HepG2 (cell line): ENCODE measurements around the gene FGFR3. TPM values are rescaled to one million over a fixed set of nuclear protein-coding genes. Genes with fewer than 3 reads are reported as not detected.
A peak's percentile ranks its signal among the peaks of the same experiment; 100 is the strongest.

Experiments used
- ATAC-seq: fragments of 200-7000 bp; cut with Tn5 transposase; 3 replicates; pipeline ENCODE4 v1.9.1; 2020; ENCODE audit warnings: mild to moderate bottlenecking, moderate library complexity
- BruUV-seq: library from RNA; stranded (reverse); fragments of 400-500 nt; replicated peaks from 2 replicates; lab custom pipeline; 2021; lab: Mats Ljungman, UMichigan
- CTCF ChIA-PET: fragments of 300-600 bp; formaldehyde crosslinking; extraction: SDS; loops from one replicate; lab custom pipeline; 2021; ENCODE audit warnings: low total read pairs, inconsistent platforms, low intra/inter-chr PET ratio; lab: Yijun Ruan, JAX
- POLR2A ChIA-PET: fragments of 350-600 bp; sonication (Branson Sonifier 250); formaldehyde crosslinking; loops from one replicate; lab custom pipeline; 2020; ENCODE audit warnings: antibody characterized with exemption, inconsistent platforms; lab: Yijun Ruan, JAX
- DNase-seq: peaks from one replicate; pipeline ENCODE4 v3.0.0-alpha.2; 2015; ENCODE audit warnings: low spot score
- FAIRE-seq: peaks from 3 replicates; lab custom pipeline; 2011; peaks lifted over from hg19 to GRCh38; lab: Jason Lieb, UNC
- H2AFZ ChIP-seq: one replicate; pipeline ENCODE4 v1.6.1; 2011; ENCODE audit warnings: low read length, inconsistent platforms
- H3K27ac ChIP-seq: fragments of 300-600 bp; 3 replicates; pipeline ENCODE4 v1.8.0; 2011; ENCODE audit warnings: mixed run types, mild to moderate bottlenecking, mixed read lengths, low read length, inconsistent platforms; ENCODE audit not compliant: insufficient read depth; ENCODE audit errors: extremely low read length
- H3K27me3 ChIP-seq, 2 experiments: fragments of 200-600 bp in 1 of 2; 2 replicates in 1 of 2; 3 replicates in 1 of 2; pipeline versions ENCODE4 v1.6.0 to v1.8.0; 2011; ENCODE audit warnings: low read length in 2 of 2, mild to moderate bottlenecking in 2 of 2, moderate library complexity in 2 of 2, inconsistent platforms in 1 of 2; ENCODE audit not compliant: insufficient read depth in 2 of 2, control insufficient read depth in 1 of 2
- H3K36me3 ChIP-seq, 2 experiments: fragments of 200-600 bp in 1 of 2; replicated peaks in 1 of 2; 2 replicates in 1 of 2; 3 replicates in 1 of 2; pipeline versions ENCODE4 v1.5.1 to v1.8.0; 2011; ENCODE audit warnings: low read length in 2 of 2, inconsistent platforms in 1 of 2; ENCODE audit not compliant: insufficient read depth in 2 of 2, control insufficient read depth in 1 of 2
- H3K4me1 ChIP-seq: 2 replicates; pipeline ENCODE4 v1.5.1; 2012; ENCODE audit warnings: low read length, inconsistent platforms; ENCODE audit not compliant: insufficient read depth
- H3K4me2 ChIP-seq: 2 replicates; pipeline ENCODE4 v1.6.0; 2011; ENCODE audit warnings: low read depth, low read length, inconsistent platforms
- H3K4me3 ChIP-seq, 3 experiments: fragments of 200-600 bp in 1 of 3; sonication (generic), shearing (Covaris generic) in 1 of 3; replicated peaks in 1 of 3; 2 replicates each; pipeline ENCODE4 v1.5.1; 2011 to 2016; ENCODE audit warnings: low read length in 3 of 3, inconsistent platforms in 2 of 3, low read depth in 2 of 3, mild to moderate bottlenecking in 2 of 3, control low read depth in 1 of 3, mixed read lengths in 1 of 3; ENCODE audit not compliant: insufficient read depth in 1 of 3
- H3K79me2 ChIP-seq: one replicate; pipeline ENCODE4 v1.6.1; 2011; ENCODE audit warnings: low read length, inconsistent platforms; ENCODE audit not compliant: insufficient read depth
- H3K9ac ChIP-seq: 2 replicates; pipeline ENCODE4 v1.6.0; 2011; ENCODE audit warnings: mild to moderate bottlenecking, low read depth, low read length, inconsistent platforms; ENCODE audit not compliant: insufficient read depth
- H3K9me3 ChIP-seq: 2 replicates; pipeline ENCODE4 v1.5.1; 2012; ENCODE audit warnings: mild to moderate bottlenecking, low read length
- H4K20me1 ChIP-seq: 2 replicates; pipeline ENCODE4 v1.6.0; 2011; ENCODE audit warnings: inconsistent platforms, mild to moderate bottlenecking, low read length, moderate library complexity; ENCODE audit not compliant: insufficient read depth
- BRCA1 ChIP-seq: sonication (generic); formaldehyde crosslinking; IDR thresholded peaks from 2 replicates; pipeline ENCODE4 v1.4.0; 2020; ENCODE audit warnings: missing genetic modification reagents
- CHCHD3 ChIP-seq: sonication (generic); formaldehyde crosslinking; IDR thresholded peaks from 2 replicates; pipeline ENCODE4 v1.8.0; 2022; ENCODE audit warnings: mild to moderate bottlenecking, missing genetic modification reagents, moderate library complexity
- GATA4 ChIP-seq: sonication (generic); IDR thresholded peaks from 2 replicates; pipeline ENCODE4 v1.6.1; 2016; ENCODE audit warnings: antibody characterized with exemption, low read depth, borderline replicate concordance
- MED8 ChIP-seq: sonication (generic); formaldehyde crosslinking; IDR thresholded peaks from 2 replicates; pipeline ENCODE4 v1.8.1; 2023; ENCODE audit warnings: mild to moderate bottlenecking, missing genetic modification reagents; ENCODE audit not compliant: insufficient replicate concordance
- RCOR2 ChIP-seq: IDR thresholded peaks from 2 replicates; pipeline ENCODE4 v1.6.1; 2016; ENCODE audit warnings: missing biosample characterization, missing genetic modification reagents
- SIX4 ChIP-seq: sonication (generic); formaldehyde crosslinking; IDR thresholded peaks from 2 replicates; pipeline ENCODE4 v1.4.0; 2020; ENCODE audit warnings: missing genetic modification reagents
- STAG1 ChIP-seq: sonication (generic); formaldehyde crosslinking; IDR thresholded peaks from 2 replicates; pipeline ENCODE4 v1.4.0; 2020; ENCODE audit warnings: missing genetic modification reagents
- ZBTB7A ChIP-seq: sonication (generic); formaldehyde crosslinking; IDR thresholded peaks from 2 replicates; pipeline ENCODE4 v1.8.0; 2022; ENCODE audit warnings: mild to moderate bottlenecking, missing genetic modification reagents
- ZNF121 ChIP-seq: sonication (generic); formaldehyde crosslinking; IDR thresholded peaks from 2 replicates; pipeline ENCODE4 v1.5.0; 2020; ENCODE audit warnings: mild to moderate bottlenecking, missing genetic modification reagents
- ZNF224 ChIP-seq: sonication (generic); formaldehyde crosslinking; IDR thresholded peaks from 2 replicates; pipeline ENCODE4 v1.5.0; 2020; ENCODE audit warnings: mild to moderate bottlenecking, missing genetic modification reagents
- ZNF30 ChIP-seq: sonication (generic); formaldehyde crosslinking; IDR thresholded peaks from 2 replicates; pipeline ENCODE4 v1.5.0; 2020; ENCODE audit warnings: mild to moderate bottlenecking, missing genetic modification reagents
- ZNF766 ChIP-seq: sonication (generic); formaldehyde crosslinking; IDR thresholded peaks from 2 replicates; pipeline ENCODE4 v1.5.0; 2020; ENCODE audit warnings: missing genetic modification reagents, borderline replicate concordance
- ZSCAN31 ChIP-seq: sonication (generic); formaldehyde crosslinking; IDR thresholded peaks from 2 replicates; pipeline ENCODE4 v1.5.0; 2020; ENCODE audit warnings: low read depth, mild to moderate bottlenecking, missing genetic modification reagents
- WGBS: methylation state at CpG from one replicate; pipeline ENCODE4 v1.1.6; 2017; ENCODE audit warnings: low lambda C conversion rate; 5-methylcytosine and 5-hydroxymethylcytosine counted together
- in situ Hi-C: cut with HindIII; loops from 2 replicates; pipeline ENCODE4 v1.10.0; 2017; ENCODE audit warnings: low pct_unique_long_range_greater_than_20kb; ENCODE audit not compliant: extremely low pct_ligation_motif_present
- intact Hi-C: fragments of 100-400 bp; cut with micrococcal nuclease; formaldehyde crosslinking; loops from one replicate; pipeline ENCODE4 v1.10.0; 2022; ENCODE audit not compliant: unreplicated experiment
- polyA plus RNA-seq, 8 experiments: library from polyadenylated mRNA; depleted of rRNA in 3 of 8; stranded (reverse) in 7 of 8; unstranded in 1 of 8; fragments of >200 nt; fragmentation: Illumina TruSeq in 4 of 8; extraction: Trizol in 4 of 8; gene quantifications; 2 replicates each; pipeline versions ENCODE4 v1.2.1 to v1.2.3, GENCODE V29; 2011 to 2016; ENCODE audit warnings: low read depth in 4 of 8, missing spikeins in 1 of 8, mixed read lengths in 1 of 8; ENCODE audit not compliant: insufficient read depth in 1 of 8
- total RNA-seq, 5 experiments: library from RNA; depleted of rRNA; stranded (reverse); fragments of >200 nt; fragmentation: Illumina TruSeq; extraction: Trizol; gene quantifications; 2 replicates each; pipeline ENCODE4 v1.2.3, GENCODE V29; 2016; ENCODE audit warnings: low read depth in 1 of 5
- TF ChIP-seq, protein P1 (sequence below): sonication (generic); formaldehyde crosslinking; IDR thresholded peaks from 2 replicates; pipeline ENCODE4 v1.5.0; 2020; ENCODE audit warnings: mild to moderate bottlenecking, missing genetic modification reagents, moderate library complexity

Gene FGFR3
- total and polyA plus RNA-seq, 2 of the 13 experiments (the other 11 are each of a cell fraction or from before 2014, with no cell fraction given), result 103 to 109 TPM

DNA sequence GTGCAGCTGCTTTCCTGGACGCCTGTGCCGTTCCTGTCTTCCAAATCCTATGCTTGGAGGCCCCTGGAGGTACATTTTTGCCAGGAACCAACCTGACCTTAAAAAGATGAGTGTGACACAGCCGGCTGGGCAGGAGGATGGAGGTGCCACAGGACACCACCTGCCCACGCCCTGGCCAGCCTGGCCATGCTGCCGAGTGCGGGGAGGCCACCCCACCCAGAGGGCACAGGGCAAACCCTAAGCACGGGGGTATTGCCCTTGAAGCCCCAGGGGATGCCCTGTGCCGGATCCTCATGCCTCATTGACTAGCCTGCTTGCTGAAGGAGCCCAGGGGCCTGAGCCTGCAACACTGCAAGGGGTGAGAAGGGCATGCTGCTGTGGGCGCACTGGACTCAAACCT is 20.1 kb downstream of the FGFR3 start:
- no peak overlapping the region for H2AFZ ChIP-seq
- no peaks in the 10 kb centered on the region for H3K27me3 ChIP-seq
- no peak overlapping the region for H3K27ac ChIP-seq
- CTCF ChIA-PET, result interaction anchor here (1.5 kb wide), 1 partner anchor 67 kb away, joined by 6 read pairs; no protein-coding TSS in a partner anchor
- no peak for DNase-seq
- BruUV-seq, result no TSS peak
- in situ Hi-C loops, result no loop called here
- no peak for TF ChIP-seq CHCHD3 (CRISPR knock-in tag)
- TF ChIP-seq SIX4, result no peak
- TF ChIP-seq GATA4, result no peak
- no peak for TF ChIP-seq ZSCAN31 (CRISPR knock-in tag)
- no peak for TF ChIP-seq RCOR2
- TF ChIP-seq ZBTB7A (CRISPR knock-in tag), result no peak
- TF ChIP-seq ZNF766 (CRISPR knock-in tag), result no peak
- TF ChIP-seq ZNF30, result no peak
- no peak for TF ChIP-seq MED8 (CRISPR knock-in tag)
- TF ChIP-seq, all 625 proteins: peak for 0
- 96% methylated on average over 3 of the region's 9 CpGs for WGBS
- H4K20me1 ChIP-seq, result peaks cover 6% of the 10 kb centered on the region; the same call in 1 of the 2 replicates
- POLR2A ChIA-PET, result interaction anchor here (1.0 kb wide), 1 partner anchor 120 kb away, joined by 3 read pairs; no protein-coding TSS in a partner anchor
- no peak overlapping the region for H3K4me3 ChIP-seq
- peaks cover 17 to 40% of the 10 kb centered on the region in 2 experiments; a peak in 4 of 5 replicates for H3K36me3 ChIP-seq
- H3K9me3 ChIP-seq, result no peaks in the 10 kb centered on the region
- no peak for FAIRE-seq
- H3K4me2 ChIP-seq, result no peak overlapping the region
- H3K79me2 ChIP-seq, result no peaks in the 10 kb centered on the region
- H3K4me1 ChIP-seq, result peaks cover 20% of the 10 kb centered on the region
- no peak overlapping the region for H3K9ac ChIP-seq
- ATAC-seq, result no peak
- intact Hi-C loops, result loop anchor here (5.0 kb wide), 2 partner anchors 36 to 84 kb away; no protein-coding TSS in a partner anchor

DNA sequence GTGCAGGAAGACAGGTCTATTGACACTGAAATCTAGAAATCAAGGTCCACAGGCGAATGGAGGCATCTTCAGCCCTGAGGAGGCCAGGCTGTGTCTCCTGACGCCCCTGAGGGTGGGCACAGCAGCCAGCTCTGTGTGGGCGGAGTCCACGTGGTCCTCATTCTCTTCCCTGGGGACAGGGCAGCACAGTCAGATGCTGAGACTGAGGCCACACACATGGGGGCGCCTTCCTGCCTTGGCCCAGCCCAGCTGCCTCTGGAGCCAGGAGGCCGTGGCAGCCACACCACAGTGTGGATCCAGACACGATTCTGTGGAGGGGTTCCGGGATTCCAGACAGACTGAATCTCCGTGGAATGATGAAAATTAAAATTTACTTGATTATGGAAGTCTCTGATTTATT is 20.8 kb downstream of the FGFR3 start:
- POLR2A ChIA-PET, result interaction anchor here (1.0 kb wide), 1 partner anchor 120 kb away, joined by 3 read pairs; no protein-coding TSS in a partner anchor
- no peak overlapping the region for H2AFZ ChIP-seq
- no peaks in the 10 kb centered on the region for H3K79me2 ChIP-seq
- CTCF ChIA-PET, result interaction anchor here (1.5 kb wide), 1 partner anchor 68 kb away, joined by 6 read pairs; no protein-coding TSS in a partner anchor
- intact Hi-C loops, result loop anchor here (5.0 kb wide), 2 partner anchors 37 to 83 kb away; no protein-coding TSS in a partner anchor
- H3K36me3 ChIP-seq, result peaks cover 17 to 45% of the 10 kb centered on the region in 2 experiments
- H3K9ac ChIP-seq, result no peak overlapping the region
- no peak overlapping the region for H3K4me3 ChIP-seq
- no peak for DNase-seq
- ATAC-seq, result no peak
- TF ChIP-seq STAG1 (peak; percentile 53), ZNF121 (CRISPR knock-in tag) (peak; percentile 88), BRCA1 (CRISPR knock-in tag) (no peak), ZNF224 (no peak)
- TF ChIP-seq, protein P1, sequence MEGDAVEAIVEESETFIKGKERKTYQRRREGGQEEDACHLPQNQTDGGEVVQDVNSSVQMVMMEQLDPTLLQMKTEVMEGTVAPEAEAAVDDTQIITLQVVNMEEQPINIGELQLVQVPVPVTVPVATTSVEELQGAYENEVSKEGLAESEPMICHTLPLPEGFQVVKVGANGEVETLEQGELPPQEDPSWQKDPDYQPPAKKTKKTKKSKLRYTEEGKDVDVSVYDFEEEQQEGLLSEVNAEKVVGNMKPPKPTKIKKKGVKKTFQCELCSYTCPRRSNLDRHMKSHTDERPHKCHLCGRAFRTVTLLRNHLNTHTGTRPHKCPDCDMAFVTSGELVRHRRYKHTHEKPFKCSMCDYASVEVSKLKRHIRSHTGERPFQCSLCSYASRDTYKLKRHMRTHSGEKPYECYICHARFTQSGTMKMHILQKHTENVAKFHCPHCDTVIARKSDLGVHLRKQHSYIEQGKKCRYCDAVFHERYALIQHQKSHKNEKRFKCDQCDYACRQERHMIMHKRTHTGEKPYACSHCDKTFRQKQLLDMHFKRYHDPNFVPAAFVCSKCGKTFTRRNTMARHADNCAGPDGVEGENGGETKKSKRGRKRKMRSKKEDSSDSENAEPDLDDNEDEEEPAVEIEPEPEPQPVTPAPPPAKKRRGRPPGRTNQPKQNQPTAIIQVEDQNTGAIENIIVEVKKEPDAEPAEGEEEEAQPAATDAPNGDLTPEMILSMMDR (CRISPR knock-in tag), result peak; percentile 54
- TF ChIP-seq, all 625 proteins: peak for 3
- Histone ChIP-seq H3K4me2 (no peak overlapping the region), H3K9me3 (no peaks in the 10 kb centered on the region), H3K4me1 (peaks cover 16% of the 10 kb centered on the region), H3K27ac (no peak overlapping the region), H3K27me3 (no peaks in the 10 kb centered on the region), H4K20me1 (peaks cover under 1% of the 10 kb centered on the region; the same call in 1 of the 2 replicates)
- TSS peak; percentile 46 for BruUV-seq
- FAIRE-seq, result no peak
- 70% methylated on average over 4 of the region's 9 CpGs for WGBS
- in situ Hi-C loops, result no loop called here
